ENCODE data around the gene MALAT1. TPM values are rescaled to one million over a fixed set of nuclear protein-coding genes. Genes with fewer than 3 reads are reported as not detected.

Gene MALAT1
- polyA plus RNA-seq, 5 donors: 547 to 979 (median 604) TPM

DNA sequence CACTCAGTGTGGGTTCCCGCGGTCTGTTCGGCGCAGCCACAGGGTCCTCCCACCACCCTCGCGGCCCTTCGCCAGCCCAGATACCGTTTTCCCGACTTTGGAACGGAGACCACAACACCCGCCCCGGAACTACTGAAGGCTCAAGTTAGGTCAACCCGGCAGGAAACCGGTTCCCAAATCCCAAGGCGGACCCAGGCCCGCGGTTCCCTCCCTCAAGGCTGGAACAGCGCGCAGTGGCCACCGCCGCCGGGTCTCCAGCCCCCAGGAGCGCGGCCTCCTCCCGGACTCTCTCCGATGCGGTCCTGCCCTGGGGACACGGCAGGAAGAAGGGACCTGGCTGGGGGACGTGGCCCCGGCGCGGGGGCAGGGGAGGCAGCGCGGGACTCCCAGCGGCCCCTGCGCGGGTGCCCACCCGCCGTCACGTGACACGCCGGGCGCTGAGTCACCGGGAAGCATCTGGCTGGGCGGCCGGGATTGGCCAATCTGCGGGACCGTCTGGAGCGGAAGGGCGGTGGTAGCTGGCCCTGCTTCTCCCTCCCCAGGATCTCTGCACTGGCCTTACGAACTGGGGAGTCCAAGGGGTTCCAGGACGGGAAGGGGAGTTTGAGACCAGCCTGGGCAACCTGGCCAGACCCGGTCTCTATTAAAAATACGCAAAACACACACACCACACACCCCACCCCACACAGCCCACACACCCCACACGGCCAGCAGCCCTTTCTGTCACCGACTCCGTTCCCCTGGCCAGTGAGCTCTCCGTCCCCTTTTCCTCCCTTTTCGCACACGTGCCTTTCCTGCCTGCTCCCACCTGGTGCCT, 21.5 kb upstream of the MALAT1 start:
- peak; percentile 92 to 94 for DNase-seq

DNA sequence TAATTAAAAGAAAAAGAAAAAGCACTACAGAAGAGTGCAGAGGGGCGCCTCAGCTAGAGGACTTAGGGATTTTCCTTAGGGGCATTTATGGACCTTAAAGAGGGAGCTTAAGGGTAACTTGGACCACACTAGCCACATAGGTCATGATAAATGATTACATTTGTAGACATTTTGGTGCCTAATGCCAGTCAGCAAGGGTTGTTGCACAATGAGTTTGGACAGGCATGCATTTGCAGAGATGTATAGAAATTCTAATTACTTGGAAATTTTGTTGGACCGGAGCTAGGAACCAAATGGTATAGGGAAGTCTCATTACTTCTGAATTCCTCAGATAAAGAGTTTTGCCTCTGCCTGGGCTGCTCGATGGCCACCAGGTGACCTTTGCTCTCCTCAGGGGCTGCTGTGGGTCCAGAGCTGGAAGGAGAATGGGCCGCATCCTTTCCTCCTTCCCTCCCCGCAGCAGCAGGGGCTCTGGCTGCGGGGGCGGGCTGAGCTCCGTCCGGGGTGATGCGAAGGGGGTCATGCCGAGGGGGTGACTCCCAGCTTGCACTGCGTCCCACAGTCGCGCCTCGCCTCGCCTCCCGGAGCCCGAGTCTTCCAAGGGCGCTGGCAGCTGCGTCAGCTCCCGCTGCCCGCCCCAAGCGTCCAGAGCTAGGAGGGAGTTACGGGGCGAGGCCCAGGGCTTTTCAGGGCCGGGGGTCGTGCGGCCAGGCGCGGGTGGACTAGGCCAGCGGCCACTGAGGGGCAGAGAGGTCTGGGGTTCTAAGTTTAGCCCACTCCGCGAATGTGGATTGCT, 20.3 kb upstream of the MALAT1 start:
- no peak for DNase-seq

DNA sequence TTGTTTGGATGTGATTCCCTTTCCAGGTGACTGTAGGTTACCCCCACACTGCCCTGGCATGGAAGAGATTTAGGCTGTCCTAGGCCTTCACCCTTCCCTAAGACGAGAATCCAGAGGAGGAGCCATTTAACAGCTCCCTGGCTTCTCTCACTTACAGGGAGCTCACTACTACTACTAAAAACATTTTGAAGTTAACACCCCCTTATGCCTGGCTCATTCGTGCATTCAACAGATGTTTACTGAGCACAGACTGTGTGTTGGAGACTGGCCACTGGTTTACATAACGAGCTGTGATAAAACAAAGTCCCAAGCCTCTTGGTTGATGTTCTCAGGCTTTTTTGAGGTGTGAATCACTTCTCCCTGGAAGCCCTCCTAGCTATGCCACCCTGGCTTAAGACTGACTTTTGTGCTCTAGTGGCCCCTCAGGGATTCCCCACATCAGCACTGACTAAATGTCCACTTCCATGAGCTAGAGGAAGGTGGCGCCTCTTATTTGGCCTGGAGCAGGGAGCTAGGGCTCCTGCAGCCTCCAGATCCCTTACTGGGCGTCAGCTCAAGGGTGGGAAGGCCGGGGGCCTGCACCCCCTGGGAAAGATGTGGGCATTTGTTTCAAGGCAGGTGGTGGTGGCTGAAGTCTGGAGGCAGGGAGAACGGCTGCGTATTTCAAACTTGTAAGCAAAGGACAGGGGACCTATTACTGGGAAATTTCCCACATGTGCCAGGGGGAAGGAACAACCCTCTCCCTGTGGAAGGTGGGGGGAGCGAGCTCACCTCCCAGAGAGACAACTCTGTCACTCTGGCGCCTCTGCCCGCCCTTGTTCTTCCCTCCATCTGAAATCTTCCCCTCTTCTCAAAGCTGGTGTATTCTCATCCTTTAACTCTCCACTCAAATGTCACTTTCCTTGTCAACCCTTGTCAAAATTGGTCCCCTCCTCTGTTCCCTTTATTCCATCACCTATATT, 19.4 kb upstream of the MALAT1 start:
- DNase-seq: peak in 1 of 2 donors; percentile 85

DNA sequence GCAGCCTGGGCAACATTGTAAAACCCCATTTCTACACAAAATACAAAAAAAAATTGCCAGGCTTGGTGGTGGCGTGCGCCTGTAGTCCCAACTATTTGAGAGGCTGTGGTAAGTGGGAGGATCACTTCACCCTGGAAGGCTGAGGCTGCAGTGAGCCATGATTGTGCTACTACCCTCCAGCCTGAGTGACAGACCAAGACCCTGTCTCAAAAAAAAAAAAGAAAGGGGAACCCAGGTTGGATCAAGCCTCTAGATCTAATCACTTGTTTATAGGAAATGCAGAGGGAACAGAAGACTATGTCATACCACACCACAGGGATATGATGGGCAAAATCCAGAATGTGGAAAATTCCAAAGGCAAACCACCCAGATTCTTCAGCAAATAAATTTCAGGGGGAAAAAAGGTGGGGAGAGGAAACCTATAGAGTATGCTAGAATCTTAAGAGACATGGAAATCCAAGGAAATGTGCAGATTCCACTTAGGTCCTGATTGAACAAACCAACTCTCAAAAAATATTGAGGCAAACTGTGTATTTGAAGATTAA, 16.5 kb upstream of the MALAT1 start:
- no peak for DNase-seq

DNA sequence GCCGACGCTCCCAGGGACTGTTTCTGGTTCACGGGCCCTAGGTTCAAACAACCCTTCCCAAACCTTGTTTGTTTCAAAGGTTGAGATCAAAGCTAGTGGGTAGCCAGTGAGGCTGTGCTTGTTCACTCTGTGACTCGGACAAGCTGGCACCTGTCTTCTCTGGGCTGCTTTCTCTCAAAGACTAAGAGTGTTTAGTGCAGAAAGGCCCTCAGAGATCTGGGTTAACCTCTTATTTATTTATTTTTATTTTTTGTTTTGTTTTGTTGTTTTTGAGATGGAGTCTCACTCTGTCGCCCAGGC, 13.0 kb upstream of the MALAT1 start:
- DNase-seq: no peak

DNA sequence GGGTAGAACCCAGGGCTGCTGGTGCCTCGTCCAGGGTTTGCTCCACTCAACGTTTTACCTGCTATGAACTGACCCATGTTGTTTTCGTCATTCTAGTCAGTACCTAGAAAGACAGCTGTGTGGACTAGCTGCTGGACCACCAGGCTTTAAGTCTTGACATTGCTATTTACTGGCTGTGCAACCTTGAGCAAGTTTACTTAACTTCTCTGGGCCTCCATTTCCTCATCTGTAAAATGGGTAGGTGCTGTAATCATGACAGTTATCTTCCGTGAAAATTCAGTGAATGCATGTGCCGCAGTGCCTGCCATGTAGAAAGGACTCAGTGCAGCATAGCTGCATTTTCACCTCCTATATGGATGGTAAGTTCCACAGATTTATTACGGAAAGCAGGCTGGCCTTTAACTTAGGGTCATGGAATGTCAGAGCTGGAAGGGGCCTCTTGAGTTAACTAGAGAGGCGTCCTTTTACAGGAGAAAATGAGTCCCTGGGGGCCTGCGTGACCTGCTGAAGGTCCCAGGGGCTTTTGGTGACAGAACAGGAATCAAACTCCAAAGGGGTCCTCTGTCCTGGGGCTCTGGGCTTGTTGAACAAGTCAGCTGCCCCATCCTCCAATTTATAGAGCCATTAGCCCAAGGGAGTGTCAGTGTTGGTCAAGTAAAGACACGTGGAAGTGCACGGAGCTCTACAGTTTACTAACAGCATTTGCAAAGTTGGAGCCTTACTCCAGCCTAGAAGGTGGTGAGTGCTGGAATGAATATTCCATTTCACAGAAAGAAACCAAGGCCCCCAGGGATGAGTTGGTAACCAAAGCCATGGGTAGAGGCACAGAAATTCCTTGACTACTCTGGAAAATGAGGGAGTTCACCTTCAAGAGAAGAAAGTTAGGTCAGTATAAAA, 12.0 kb upstream of the MALAT1 start:
- DNase-seq: no peak

DNA sequence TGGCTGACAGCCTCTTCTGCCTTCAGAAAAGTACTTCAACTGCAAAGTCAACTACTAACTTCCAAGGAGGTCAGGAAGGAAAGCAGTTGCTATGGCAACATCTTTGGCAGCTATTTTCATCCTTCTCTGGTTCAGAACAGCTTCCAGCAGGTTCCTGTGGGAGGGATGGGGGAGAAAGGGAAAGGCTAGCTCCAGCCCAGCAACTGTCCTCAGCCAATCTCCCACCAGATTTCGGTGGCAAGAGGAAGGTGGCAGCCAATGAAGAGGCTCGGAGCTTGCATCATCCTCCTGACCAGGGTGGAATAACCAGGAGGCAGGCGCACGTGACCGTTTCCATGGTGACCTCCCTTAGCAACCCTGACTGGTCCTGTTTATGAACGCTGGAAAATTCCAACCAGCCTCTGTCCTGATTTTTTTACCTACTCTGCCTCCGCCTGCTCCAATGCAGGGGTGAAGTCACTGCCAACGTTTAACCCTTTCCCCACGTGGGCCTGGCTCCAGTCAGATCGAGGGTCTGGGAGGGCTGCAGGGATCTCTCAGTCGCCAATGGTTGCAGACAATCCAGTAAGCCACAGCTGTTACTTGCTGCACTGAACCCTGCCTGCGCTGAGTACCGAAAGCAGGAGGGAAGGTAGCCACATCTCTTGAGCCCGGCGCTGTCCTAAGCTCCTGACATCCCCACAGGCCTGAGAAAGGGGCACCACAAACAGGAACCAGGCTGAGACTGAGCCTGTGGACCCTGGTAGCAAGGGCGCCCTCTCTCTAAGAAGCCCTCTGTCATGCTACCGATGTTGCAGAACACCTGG, 11.2 kb upstream of the MALAT1 start:
- peak; percentile 96 to 99 for DNase-seq

DNA sequence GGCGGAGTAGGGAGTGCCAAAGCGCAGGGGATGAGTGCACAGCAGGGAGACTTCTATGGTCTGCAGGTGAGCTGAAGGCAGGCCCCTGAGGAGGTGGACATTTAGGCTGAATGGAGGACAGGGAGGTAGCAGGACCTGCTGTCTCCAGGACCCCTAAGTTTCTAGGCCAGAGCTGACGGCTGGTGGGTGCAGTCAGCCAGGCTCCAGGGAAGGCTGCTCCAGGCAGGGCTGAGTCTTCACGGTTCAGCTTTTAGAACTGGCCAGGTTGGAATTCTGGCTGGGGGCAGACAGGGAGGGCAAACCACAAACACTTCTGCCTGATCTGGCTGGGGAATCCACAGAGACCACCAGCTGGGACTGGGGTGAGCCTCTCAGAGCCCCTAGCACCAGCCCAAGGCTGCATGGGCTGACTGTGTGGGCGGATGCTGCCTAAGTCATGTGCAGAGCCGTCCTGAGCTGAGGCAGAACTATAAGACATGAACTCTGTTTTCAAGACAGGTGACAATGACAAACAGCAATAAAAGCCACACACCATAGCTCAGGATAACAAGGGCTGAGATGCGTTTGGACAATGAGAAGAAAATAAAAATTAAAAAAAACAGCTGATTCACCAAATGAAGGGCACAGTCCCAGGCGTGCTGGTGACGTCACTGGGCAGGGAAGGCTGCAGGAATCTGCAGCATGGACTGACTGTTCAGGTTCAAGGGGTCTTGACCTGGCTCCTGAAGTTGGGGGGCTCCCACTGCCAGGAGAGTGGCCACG, 10.4 kb upstream of the MALAT1 start:
- DNase-seq: no peak

DNA sequence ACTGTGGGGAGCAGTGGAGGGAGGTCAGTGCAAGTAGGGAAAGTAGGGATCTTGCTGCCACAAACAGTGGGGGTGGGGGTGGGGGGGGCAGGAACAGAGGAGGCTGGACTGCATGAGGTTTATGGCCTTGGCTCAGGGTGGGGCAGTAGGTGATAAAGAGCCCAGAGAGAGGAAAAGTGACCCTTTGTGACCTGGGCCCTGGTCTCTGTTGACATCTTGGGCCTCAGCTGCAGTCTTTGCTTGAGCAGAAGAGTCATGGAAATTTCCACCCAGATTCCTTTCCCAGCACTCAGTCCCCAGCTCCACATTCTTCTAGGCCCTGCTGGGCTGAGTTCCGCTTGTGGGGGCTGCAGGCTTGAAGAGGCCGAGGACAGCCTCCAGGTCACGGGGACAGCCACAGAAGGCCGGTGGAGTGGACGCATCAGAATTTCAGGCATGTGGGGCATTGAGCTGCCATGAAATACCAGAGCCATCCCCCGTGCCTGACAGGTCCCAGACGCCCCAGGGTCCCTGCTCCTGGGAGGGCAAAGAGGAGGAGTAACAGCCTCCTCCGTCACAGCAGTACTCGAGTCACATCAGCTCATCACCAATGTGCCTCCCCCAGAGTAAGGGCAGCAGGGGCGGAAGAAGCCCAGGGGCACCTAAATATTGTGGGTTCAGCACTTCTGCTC, 9.7 kb upstream of the MALAT1 start:
- no peak for DNase-seq

DNA sequence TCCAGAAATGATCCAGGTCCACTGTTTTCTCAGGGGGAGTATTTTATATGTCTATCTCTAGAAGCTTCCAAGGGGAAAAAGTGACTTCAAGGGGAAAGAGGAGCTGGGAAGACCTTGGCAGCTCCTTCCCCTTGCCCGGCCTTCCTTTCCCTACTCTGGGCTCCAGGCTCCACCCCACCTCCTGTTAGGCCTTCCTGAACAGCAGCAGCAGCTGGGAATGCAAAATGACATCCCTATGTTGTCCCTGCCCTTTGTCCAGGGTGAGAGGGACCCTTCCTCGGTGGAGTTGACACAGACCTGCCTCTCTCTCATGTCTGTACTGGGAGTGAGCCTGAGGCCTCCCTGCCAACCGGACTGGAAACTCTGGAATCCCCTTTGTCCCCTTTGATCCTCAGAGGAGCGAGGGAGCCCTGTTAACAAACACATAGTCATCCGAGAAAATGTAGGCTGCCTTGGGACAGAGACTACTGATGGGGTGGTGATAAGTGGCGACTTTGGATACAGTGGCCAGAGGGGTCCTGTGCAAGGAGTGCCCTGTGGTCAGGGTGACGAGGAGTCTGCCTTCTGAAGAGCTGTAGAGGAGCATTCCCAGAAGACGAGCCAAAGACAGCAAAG, 9.0 kb upstream of the MALAT1 start:
- no peak for DNase-seq

DNA sequence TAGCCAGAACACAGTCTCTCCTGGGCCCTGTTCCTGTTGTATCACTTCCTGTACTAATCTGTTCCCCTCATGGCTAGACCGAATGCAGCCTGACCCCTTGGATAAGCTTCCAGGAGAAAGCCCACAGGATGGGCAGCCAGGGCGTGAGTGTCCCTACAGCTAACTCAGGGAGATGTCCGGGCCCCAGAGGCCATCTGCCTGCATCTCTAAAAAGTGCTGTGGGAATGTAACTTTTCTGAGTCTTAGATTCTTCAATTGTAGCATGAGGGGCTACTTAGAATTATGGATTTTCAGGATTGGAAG, 7.7 kb upstream of the MALAT1 start:
- no peak for DNase-seq

DNA sequence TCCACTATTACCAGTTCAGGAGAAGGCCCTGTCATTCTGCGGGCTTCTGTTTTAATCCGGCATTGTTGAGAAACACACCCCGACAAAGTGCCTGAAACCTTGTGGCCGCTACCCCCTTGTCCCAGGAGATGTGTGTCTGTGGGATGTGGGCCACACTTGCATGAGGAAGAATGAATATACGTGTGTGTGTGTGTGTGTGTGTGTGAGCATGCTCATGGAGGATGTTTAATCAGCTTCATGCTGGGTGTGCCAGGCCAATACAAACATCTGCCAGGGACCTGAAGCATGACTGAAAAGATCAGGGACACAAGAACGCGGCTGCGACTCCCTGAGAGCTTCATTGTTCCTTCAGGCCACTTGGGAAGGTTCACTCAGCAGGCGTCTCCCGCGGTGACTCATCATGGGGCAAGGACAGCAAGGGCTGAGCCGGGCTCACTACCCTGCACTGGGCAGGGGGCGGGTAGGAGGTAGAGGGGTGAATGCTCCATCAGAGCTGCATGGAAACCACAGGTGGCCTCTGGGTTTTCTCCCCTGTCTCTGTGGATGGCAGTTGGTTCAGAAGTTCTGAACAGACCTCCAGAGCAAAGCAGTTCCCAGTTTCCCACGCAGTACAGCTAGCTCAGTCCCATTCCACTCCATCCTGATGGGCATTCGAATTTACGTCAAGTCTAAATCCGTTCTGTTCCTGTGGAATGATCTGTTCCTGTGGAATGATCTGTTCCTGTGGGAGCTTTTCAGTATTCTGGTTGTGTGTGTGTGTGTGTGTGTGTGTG, 7.0 kb upstream of the MALAT1 start:
- DNase-seq: no peak

DNA sequence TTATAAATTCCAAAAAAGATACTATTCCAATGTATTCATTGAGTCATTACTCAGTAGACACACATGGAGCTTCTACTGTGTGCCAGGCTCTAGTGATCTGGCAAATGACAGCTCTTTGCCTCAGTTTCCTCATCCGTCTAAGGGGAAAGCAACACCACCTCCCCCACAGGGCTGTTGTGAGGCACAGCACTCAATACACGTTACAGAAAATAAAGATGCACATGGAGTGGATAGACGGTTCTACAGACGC, 6.5 kb upstream of the MALAT1 start:
- no peak for DNase-seq

DNA sequence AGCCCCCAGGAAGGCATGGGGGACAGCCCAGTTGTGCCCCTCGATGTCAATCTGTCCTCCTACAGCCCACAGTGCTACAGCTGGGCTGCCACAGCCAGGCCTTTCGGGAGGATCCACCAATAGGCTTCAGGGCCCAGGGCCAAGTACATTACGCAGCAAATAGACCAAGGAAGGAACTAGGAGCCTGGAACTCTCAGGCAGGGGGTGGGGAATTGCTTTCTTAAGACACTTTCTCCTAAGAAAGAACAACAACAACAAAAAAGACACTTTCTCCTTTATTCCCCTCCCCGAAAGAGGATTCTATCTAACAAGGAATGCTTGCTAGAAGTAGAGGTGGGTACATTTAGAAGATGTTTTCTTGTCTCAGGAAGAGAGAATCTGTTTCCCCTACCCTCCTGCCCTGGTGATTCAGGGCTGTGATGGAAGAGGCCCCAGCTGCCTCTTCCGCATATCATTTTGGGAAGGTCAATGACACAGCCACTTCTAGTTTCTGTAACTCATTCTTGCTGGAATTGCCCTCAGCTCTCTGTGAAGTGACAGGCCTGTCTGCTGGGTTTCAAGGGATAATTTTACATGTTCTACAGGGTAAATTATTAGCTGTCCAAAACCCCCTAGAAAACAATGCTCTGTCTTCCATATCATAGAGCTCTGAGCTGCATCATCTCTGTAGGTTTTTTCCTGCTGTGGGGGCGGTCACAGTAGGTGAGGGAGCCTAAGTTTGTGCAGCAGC, 6.0 kb upstream of the MALAT1 start:
- peak; percentile 79 to 83 for DNase-seq

DNA sequence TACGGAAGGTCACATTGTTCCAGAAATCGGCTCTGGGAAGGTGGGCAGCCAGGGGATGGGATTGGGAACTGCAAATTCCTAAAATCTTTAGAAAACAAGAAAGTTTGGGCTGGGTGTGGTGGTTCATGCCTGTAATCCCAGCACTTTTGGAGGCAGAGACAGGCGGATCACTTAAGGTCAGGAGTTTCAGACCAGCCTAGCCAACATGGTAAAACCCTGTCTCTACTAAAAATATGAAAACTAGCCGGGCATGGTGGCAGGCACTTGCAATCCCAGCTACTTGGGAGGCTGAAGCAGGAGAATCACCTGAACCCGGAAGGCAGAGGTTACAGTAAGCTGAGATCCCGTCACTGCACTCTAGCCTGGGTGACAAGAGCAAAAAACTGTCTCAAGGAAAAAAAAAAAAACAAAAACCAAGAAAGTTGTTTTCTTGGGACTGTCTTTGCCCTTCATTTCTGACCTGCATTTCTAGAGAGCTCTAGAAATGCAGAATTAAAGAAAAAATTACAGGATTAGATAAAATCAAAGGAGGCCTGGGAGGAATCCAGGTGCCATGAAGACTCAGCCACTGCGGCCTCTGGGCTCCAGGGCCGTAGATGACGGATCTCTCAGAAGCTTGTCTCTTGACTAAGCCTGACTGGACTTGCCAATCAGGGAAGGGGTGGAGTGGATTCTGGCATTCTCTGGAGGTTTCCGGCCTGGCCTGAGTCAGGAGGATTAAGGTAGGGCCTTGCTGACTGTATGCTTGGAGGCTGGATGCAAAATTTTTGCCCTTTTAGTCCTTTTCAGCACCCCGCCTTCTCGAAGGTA, 5.3 kb upstream of the MALAT1 start:
- no peak for DNase-seq

Measured in right lung (tissue), 5 donors.